Measurements from ENCODE around the gene ZNF562.
"Not testable (repeated sequence)": the region's sequence is repeated elsewhere in the genome, so short reads cannot be mapped to it uniquely, and the experiment has no call there.

Gene ZNF562

DNA sequence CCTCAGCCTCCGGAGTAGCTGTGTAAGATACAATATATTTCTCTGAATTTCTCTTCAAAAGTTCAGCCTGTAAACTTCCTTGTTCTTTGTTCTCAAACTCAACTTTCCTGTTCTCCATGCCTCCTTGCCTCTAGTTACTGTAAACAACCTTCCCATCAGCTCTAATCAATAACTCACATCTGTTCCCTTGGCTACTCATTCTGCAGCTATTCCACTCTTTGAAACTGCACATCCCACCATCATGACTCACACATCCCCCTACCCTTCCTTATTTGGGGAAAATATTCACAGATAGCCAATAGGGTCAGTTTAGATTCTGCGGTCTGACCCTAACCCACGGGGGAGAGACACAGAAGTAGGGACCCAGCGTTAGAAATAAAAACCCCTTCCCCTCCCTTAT is 2.0 kb downstream of the ZNF562 start:
- no peak for TF ChIP-seq CTCF (IDR thresholded peaks at IDR 0.05; ENCODE audit: low read depth, low read length)
- Histone ChIP-seq H3K9me3 (peaks cover 2% of the 10 kb centered on the region; the same call in 1 of the 2 replicates), H3K4me1 (no peaks in the 10 kb centered on the region; the same call in 1 of the 2 replicates), H3K36me3 (peaks cover 20% of the 10 kb centered on the region), H3K27me3 (no peaks in the 10 kb centered on the region), H3K4me3 (ENCODE audit: low read depth, low read length) (no peak overlapping the region)
- DNase-seq = no peak

DNA sequence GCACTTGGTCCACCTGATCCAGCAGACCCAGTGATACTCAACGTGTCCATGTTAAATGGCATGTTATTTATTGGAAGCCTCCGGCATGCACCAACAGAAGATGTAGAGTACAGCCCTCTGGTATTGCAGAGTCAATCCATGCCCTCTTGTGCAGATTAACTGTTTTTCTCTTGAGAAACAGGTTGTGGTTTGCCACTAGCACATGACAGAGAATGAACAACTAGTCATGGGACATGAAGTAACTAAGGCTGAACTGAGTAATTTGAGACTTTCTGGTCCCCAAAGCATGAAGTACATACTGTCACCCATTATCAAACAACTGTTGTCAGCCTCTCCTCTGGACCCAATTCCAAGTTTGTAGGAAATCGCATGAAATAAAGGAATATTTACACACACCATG is 3.2 kb downstream of the ZNF562 start:
- H3K4me3 ChIP-seq (ENCODE audit: low read depth, low read length) = no peak overlapping the region
- H3K36me3 ChIP-seq = peaks cover 20% of the 10 kb centered on the region
- DNase-seq = no peak
- H3K27me3 ChIP-seq = no peaks in the 10 kb centered on the region
- H3K4me1 ChIP-seq = no peaks in the 10 kb centered on the region; the same call in 1 of the 2 replicates
- peaks cover 2% of the 10 kb centered on the region; the same call in 1 of the 2 replicates for H3K9me3 ChIP-seq
- no peak for TF ChIP-seq CTCF (IDR thresholded peaks at IDR 0.05; ENCODE audit: low read depth, low read length)

GRCh38 chr19:9668544-9668943 is 6.4 kb downstream of the ZNF562 start:
- no peaks in the 10 kb centered on the region for H3K27me3 ChIP-seq

GRCh38 chr19:9667898-9668297 is 7.0 kb downstream of the ZNF562 start:
- Histone ChIP-seq H3K36me3 (peaks cover 20% of the 10 kb centered on the region), H3K4me1 (no peaks in the 10 kb centered on the region; the same call in 1 of the 2 replicates), H3K27me3 (no peaks in the 10 kb centered on the region), H3K4me3 (ENCODE audit: low read depth, low read length) (no peak overlapping the region), H3K9me3 (peaks cover under 1% of the 10 kb centered on the region; the same call in 1 of the 2 replicates)
- no peak for DNase-seq
- no peak for TF ChIP-seq CTCF (IDR thresholded peaks at IDR 0.05; ENCODE audit: low read depth, low read length)

More at GRCh38 chr19:9668544-9668943, 6.4 kb downstream of the ZNF562 start:
- DNase-seq = no peak
- Histone ChIP-seq H3K36me3 (peaks cover 23% of the 10 kb centered on the region), H3K9me3 (peaks cover 2% of the 10 kb centered on the region; the same call in 1 of the 2 replicates), H3K4me3 (ENCODE audit: low read depth, low read length) (no peak overlapping the region), H3K4me1 (no peaks in the 10 kb centered on the region; the same call in 1 of the 2 replicates)
- TF ChIP-seq CTCF (IDR thresholded peaks at IDR 0.05; ENCODE audit: low read depth, low read length) = no peak

- H3K36me3 ChIP-seq = peaks cover 46% of the 10 kb centered on the region
- no peak overlapping the region for H3K4me3 ChIP-seq (ENCODE audit: low read depth, low read length)
- peaks cover 4% of the 10 kb centered on the region for H3K9me3 ChIP-seq
- TF ChIP-seq CTCF (IDR thresholded peaks at IDR 0.05; ENCODE audit: low read depth, low read length) = no peak
- H3K27me3 ChIP-seq = no peaks in the 10 kb centered on the region
- H3K4me1 ChIP-seq = no peaks in the 10 kb centered on the region
- DNase-seq = no peak
These were observed 16.1 kb downstream of the ZNF562 start for GRCh38 chr19:9658769-9659168.

GRCh38 chr19:9653066-9653555 is 21.8 kb downstream of the ZNF562 start:
- not testable (repeated sequence) for H3K9me3 ChIP-seq

GRCh38 chr19:9651464-9651863 is 23.4 kb downstream of the ZNF562 start:
- H3K4me3 ChIP-seq (ENCODE audit: low read depth, low read length); DNase-seq: not testable (repeated sequence)
- H3K36me3 ChIP-seq = peaks cover 67% of the 10 kb centered on the region

More at GRCh38 chr19:9653066-9653555, 21.8 kb downstream of the ZNF562 start:
- H3K4me3 ChIP-seq (ENCODE audit: low read depth, low read length); H3K4me1 ChIP-seq; H3K27me3 ChIP-seq; DNase-seq: not testable (repeated sequence)
- peaks cover 66% of the 10 kb centered on the region for H3K36me3 ChIP-seq

More at GRCh38 chr19:9651464-9651863, 23.4 kb downstream of the ZNF562 start:
- not testable (repeated sequence) for H3K9me3 ChIP-seq, H3K4me1 ChIP-seq, H3K27me3 ChIP-seq
